OCI-LY3 (cell line): Measurements from ENCODE around the gene SVEP1.

ENCODE experiments used
- EZH2phosphoT487 ChIP-seq: fragments of 200-600 bp; shearing (Covaris generic); IDR thresholded peaks from 2 replicates; pipeline ENCODE4 v1.6.1; 2018; ENCODE audit warnings: antibody characterized with exemption, mixed run types, low read depth
- TF ChIP-seq, protein P1 (sequence below): fragments of 200-600, 300-600 bp; sonication (generic); IDR thresholded peaks from 2 replicates; pipeline ENCODE4 v1.5.1; 2014; ENCODE audit warnings: antibody characterized with exemption, low read length, low read depth

GRCh38 chr9:110604171-110604601, 24.6 kb upstream of the SVEP1 start:
- TF ChIP-seq, protein P1, sequence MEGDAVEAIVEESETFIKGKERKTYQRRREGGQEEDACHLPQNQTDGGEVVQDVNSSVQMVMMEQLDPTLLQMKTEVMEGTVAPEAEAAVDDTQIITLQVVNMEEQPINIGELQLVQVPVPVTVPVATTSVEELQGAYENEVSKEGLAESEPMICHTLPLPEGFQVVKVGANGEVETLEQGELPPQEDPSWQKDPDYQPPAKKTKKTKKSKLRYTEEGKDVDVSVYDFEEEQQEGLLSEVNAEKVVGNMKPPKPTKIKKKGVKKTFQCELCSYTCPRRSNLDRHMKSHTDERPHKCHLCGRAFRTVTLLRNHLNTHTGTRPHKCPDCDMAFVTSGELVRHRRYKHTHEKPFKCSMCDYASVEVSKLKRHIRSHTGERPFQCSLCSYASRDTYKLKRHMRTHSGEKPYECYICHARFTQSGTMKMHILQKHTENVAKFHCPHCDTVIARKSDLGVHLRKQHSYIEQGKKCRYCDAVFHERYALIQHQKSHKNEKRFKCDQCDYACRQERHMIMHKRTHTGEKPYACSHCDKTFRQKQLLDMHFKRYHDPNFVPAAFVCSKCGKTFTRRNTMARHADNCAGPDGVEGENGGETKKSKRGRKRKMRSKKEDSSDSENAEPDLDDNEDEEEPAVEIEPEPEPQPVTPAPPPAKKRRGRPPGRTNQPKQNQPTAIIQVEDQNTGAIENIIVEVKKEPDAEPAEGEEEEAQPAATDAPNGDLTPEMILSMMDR, result no peak
- no peak for TF ChIP-seq EZH2phosphoT487
